ENCODE measurements around the gene ZNF397. TPM values are rescaled to one million over a fixed set of nuclear protein-coding genes. Genes with fewer than 3 reads are reported as not detected.

Gene ZNF397
- total and polyA plus RNA-seq, 9 of the 15 experiments (the other 6 are each of a cell fraction or from before 2014, with no cell fraction given), result 6.4 to 24.2 (median 19.3) TPM

- TF ChIP-seq KAT2B (IDR thresholded peaks at IDR 0.05; ENCODE audit: low read depth, low read length), result no peak
Observed at GRCh38 chr18:35246831-35247230, 6.0 kb downstream of the ZNF397 start (continued).

- Histone ChIP-seq H3K9me1 (ENCODE audit: control insufficient read depth, insufficient read depth, low read length) (no peaks in the 10 kb centered on the region), H3K4me2 (ENCODE audit: insufficient read depth, low read length) (no peak overlapping the region), H3K4me1 (replicated peaks in 1 of 2; ENCODE audit: control insufficient read depth in 2 of 2, insufficient read depth in 2 of 2, low read length in 2 of 2) (no peaks in the 10 kb centered on the region), H3K9me3 (replicated peaks; ENCODE audit: control insufficient read depth, insufficient read depth, low read depth, low read length) (peaks cover 14% of the 10 kb centered on the region; the same call in 1 of the 2 replicates), H2AFZ (ENCODE audit: low read depth, low read length) (no peak overlapping the region), H3K4me3 (no peak overlapping the region), H3K79me2 (ENCODE audit: control insufficient read depth, insufficient read depth, low read length) (peaks cover 6% of the 10 kb centered on the region), H3K36me3 (ENCODE audit: control insufficient read depth, insufficient read depth, low read length) (peaks cover 67% of the 10 kb centered on the region), H3K9ac (ENCODE audit: insufficient read depth in 1 of 2, low read depth in 2 of 2, low read length in 2 of 2) (no peak overlapping the region), H3K27me3 (ENCODE audit: control insufficient read depth in 2 of 2, insufficient read depth in 2 of 2, low read length in 2 of 2) (no peaks in the 10 kb centered on the region), H4K20me1 (replicated peaks; ENCODE audit: control insufficient read depth, insufficient read depth, low read length) (no peaks in the 10 kb centered on the region), H3K27ac (ENCODE audit: extremely low read depth, low read depth, low read length) (no peak overlapping the region)
- CTCF ChIA-PET (ENCODE audit: low intra/inter-chr PET ratio), result no interaction called here
- no peak for FAIRE-seq
- no peak for ATAC-seq
- in situ Hi-C loops (cut with MboI) (no loop called here), intact Hi-C loops (cut with micrococcal nuclease) (no loop called here)
- TF ChIP-seq CEBPG (CRISPR knock-in tag; IDR thresholded peaks at IDR 0.05) (no peak), CEBPG (tag; conservative IDR thresholded peaks at IDR 0.05 in 1 of 2, IDR thresholded peaks at IDR 0.05 in 1 of 2) (0 out of 4 replicates have a peak, but pooled peaks of 1 of the 2 experiments have one; percentile 30), CEBPB (tag; IDR thresholded peaks at IDR 0.05) (peak; percentile 71), ZNF551 (CRISPR knock-in tag; IDR thresholded peaks at IDR 0.05) (no peak)
- no TSS peak for BruUV-seq (replicated peaks)
- POLR2A ChIA-PET, result no interaction called here
- DNase-seq (ENCODE audit: extremely low read depth in 1 of 4, low spot score in 3 of 4), result no peak
- 98% methylated on average over 13 of the region's 14 CpGs for WGBS (ENCODE audit: insufficient coverage, low coverage, missing lambda C conversion rate)
Observed at GRCh38 chr18:35247412-35248249, 6.8 kb downstream of the ZNF397 start.

All from K562 (cell line).